Left ventricle myocardium superior (tissue), 1 donor: ENCODE measurements around the gene GNMT. TPM values are rescaled to one million over a fixed set of nuclear protein-coding genes. Genes with fewer than 3 reads are reported as not detected.

Experiments used
- ATAC-seq: fragments of 200-7000 bp; cut with Tn5 transposase; one replicate; pipeline ENCODE4 v1.9.1; 2020; ENCODE audit warnings: mild to moderate bottlenecking, moderate library complexity
- DNase-seq: peaks from one replicate; pipeline ENCODE4 v3.0.0-alpha.2; 2020
- intact Hi-C: fragments of 100-400 bp; cut with micrococcal nuclease; formaldehyde crosslinking; loops from one replicate; pipeline ENCODE4 v1.11.0; 2022
- long read RNA-seq: library from polyadenylated mRNA; unstranded; transcript quantifications from one replicate; pipeline ENCODE4 v2.0.0, GENCODE V29; 2021
- total RNA-seq: library from RNA; stranded (reverse); fragmentation: NEBNext Ultra II Directional; extraction: Animal tissue kit (Norgen Biotek cat#: 25700); gene quantifications from one replicate; pipeline ENCODE4 v1.2.1, GENCODE V29; 2021
- donor health status: DM: no; HTN: yes; CAD: no; lungs with severe emphysema.

GNMT gene
- total RNA-seq, result 2.0 TPM
- long read RNA-seq, partial matches to known transcripts, result 0 of 1 reads
- long read RNA-seq, other reads (novel, unspliced or antisense), result 0 of 1 reads

- ATAC-seq, result peak; percentile 93
- DNase-seq, result peak; percentile 85
- intact Hi-C loops, result no loop called here
Observed at GRCh38 chr6:42960243-42961019, at the start of gene GNMT. GNMT (plus strand) TSS chr6:42960754; CDS start chr6:42960768, 14 bp downstream.

- ATAC-seq (no peak), DNase-seq (no peak)
- intact Hi-C loops, result no loop called here
Observed at GRCh38 chr6:42911171-42912021, 49.2 kb upstream of the GNMT start.

- DNase-seq (no peak), ATAC-seq (no peak)
- intact Hi-C loops, result no loop called here
Observed at GRCh38 chr6:42914546-42914945, 46.0 kb upstream of the GNMT start.

GRCh38 chr6:42915732-42916131 is 44.8 kb upstream of the GNMT start, which contains the start of gene PTCRA:
PTCRA (plus strand) TSS chr6:42916053; CDS start chr6:42916070, 17 bp downstream.
- no peak for ATAC-seq
- intact Hi-C loops, result no loop called here

GRCh38 chr6:42916288-42916687 is 44.3 kb upstream of the GNMT start:
- no peak for ATAC-seq
- intact Hi-C loops, result no loop called here
- no peak for DNase-seq

More at GRCh38 chr6:42915732-42916131, 44.8 kb upstream of the GNMT start, which contains the start of gene PTCRA:
- DNase-seq, result no peak

- intact Hi-C loops, result no loop called here
- no peak for ATAC-seq
- no peak for DNase-seq
Observed at GRCh38 chr6:42921801-42922200, 38.8 kb upstream of the GNMT start.

- ATAC-seq, result no peak
- intact Hi-C loops, result no loop called here
- no peak for DNase-seq
Observed at GRCh38 chr6:42923666-42924065, 36.9 kb upstream of the GNMT start.

GRCh38 chr6:42925248-42925857 is 35.2 kb upstream of the GNMT start:
- intact Hi-C loops, result no loop called here
- DNase-seq (no peak), ATAC-seq (no peak)

- peak; percentile 97 for ATAC-seq
Observed at GRCh38 chr6:42928986-42929820, 31.4 kb upstream of the GNMT start, which contains the start of gene CNPY3. CNPY3 (plus strand) TSS chr6:42929480; CDS start chr6:42929571, 91 bp downstream.

GRCh38 chr6:42929821-42930360 is 30.7 kb upstream of the GNMT start:
- intact Hi-C loops, result no loop called here
- DNase-seq (peak; percentile 40), ATAC-seq (peak; percentile 24)

More at GRCh38 chr6:42928986-42929820, 31.4 kb upstream of the GNMT start, which contains the start of gene CNPY3:
- intact Hi-C loops, result no loop called here
- peak; percentile 94 for DNase-seq

GRCh38 chr6:42932412-42932811 is 28.1 kb upstream of the GNMT start:
- no peak for DNase-seq
- intact Hi-C loops, result no loop called here
- ATAC-seq, result no peak

GRCh38 chr6:42933205-42933604 is 27.3 kb upstream of the GNMT start:
- DNase-seq (no peak), ATAC-seq (no peak)
- intact Hi-C loops, result no loop called here

- ATAC-seq (no peak), DNase-seq (no peak)
- intact Hi-C loops, result no loop called here
Observed at GRCh38 chr6:42935322-42935721, 25.2 kb upstream of the GNMT start.

GRCh38 chr6:42936398-42936797 is 24.2 kb upstream of the GNMT start:
- DNase-seq (no peak), ATAC-seq (no peak)
- intact Hi-C loops, result no loop called here

GRCh38 chr6:42937548-42938427 is 22.8 kb upstream of the GNMT start:
- intact Hi-C loops, result no loop called here
- DNase-seq, result no peak

GRCh38 chr6:42938428-42938796 is 22.1 kb upstream of the GNMT start:
- intact Hi-C loops, result no loop called here
- DNase-seq (no peak), ATAC-seq (no peak)

More at GRCh38 chr6:42937548-42938427, 22.8 kb upstream of the GNMT start:
- ATAC-seq, result no peak
